Neutrophil (primary cell): ENCODE data around the gene ANKRD11.

ENCODE experiments used
- H3K27ac ChIP-seq: fragments of 200-600 bp; sonication (generic); 2 replicates; pipeline ENCODE4 v1.5.1; 2016; ENCODE audit warnings: mild to moderate bottlenecking, moderate library complexity
- H3K27me3 ChIP-seq: fragments of 200-600 bp; sonication (generic); 2 replicates; pipeline ENCODE4 v1.6.0; 2016; ENCODE audit warnings: mild to moderate bottlenecking
- H3K36me3 ChIP-seq: fragments of 200-600 bp; sonication (generic); 2 replicates; pipeline ENCODE4 v1.5.1; 2017
- H3K4me1 ChIP-seq, 2 experiments: fragments of 200-600 bp in 1 of 2; sonication (generic) in 1 of 2; 1 replicate in 1 of 2; 2 replicates in 1 of 2; pipeline versions ENCODE4 v1.5.1 to v1.6.1; 2013 to 2016; ENCODE audit warnings: low read depth in 1 of 2, low read length in 1 of 2, mild to moderate bottlenecking in 1 of 2, moderate library complexity in 1 of 2; ENCODE audit not compliant: control insufficient read depth in 1 of 2, insufficient read depth in 1 of 2
- H3K4me3 ChIP-seq, 2 experiments: fragments of 200-600 bp in 1 of 2; sonication (generic) in 1 of 2; 1 replicate in 1 of 2; 2 replicates in 1 of 2; pipeline ENCODE4 v1.5.1; 2013 to 2016; ENCODE audit warnings: low read depth in 1 of 2, low read length in 1 of 2, mild to moderate bottlenecking in 1 of 2, moderate library complexity in 1 of 2
- H3K9me3 ChIP-seq: fragments of 200-600 bp; sonication (generic); 2 replicates; pipeline ENCODE4 v1.5.1; 2016
- TF ChIP-seq, protein P1 (sequence below): fragments of 200-600 bp; sonication (generic); IDR thresholded peaks from 2 replicates; pipeline ENCODE4 v1.5.1; 2016; ENCODE audit warnings: antibody characterized with exemption

Gene ANKRD11

DNA sequence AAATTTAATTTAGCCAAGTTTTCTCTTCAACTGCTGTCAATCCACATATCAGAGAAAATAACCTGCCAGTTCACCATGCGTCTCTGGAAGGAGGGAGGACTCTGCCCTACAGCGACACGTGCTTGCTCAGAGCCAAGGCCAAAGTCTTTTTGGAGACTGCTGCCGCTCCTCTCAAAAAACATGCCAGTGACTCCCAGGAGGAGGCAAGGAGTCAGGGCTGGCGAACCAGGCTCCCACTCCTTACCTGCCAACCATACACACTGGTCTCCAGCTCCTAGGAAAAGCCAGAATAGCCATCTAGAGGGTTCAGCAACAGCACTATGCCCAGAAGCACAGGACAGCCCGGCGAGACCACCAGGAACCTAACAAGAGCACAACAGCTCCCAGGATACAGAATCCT, 73.0 kb downstream of the ANKRD11 start:
- Histone ChIP-seq H3K4me1 (peaks cover 4 to 5% of the 10 kb centered on the region in 2 experiments), H3K36me3 (peaks cover 16% of the 10 kb centered on the region), H3K27ac (no peak overlapping the region), H3K4me3 (no peak overlapping the region), H3K27me3 (no peaks in the 10 kb centered on the region), H3K9me3 (no peaks in the 10 kb centered on the region)
- TF ChIP-seq, protein P1, sequence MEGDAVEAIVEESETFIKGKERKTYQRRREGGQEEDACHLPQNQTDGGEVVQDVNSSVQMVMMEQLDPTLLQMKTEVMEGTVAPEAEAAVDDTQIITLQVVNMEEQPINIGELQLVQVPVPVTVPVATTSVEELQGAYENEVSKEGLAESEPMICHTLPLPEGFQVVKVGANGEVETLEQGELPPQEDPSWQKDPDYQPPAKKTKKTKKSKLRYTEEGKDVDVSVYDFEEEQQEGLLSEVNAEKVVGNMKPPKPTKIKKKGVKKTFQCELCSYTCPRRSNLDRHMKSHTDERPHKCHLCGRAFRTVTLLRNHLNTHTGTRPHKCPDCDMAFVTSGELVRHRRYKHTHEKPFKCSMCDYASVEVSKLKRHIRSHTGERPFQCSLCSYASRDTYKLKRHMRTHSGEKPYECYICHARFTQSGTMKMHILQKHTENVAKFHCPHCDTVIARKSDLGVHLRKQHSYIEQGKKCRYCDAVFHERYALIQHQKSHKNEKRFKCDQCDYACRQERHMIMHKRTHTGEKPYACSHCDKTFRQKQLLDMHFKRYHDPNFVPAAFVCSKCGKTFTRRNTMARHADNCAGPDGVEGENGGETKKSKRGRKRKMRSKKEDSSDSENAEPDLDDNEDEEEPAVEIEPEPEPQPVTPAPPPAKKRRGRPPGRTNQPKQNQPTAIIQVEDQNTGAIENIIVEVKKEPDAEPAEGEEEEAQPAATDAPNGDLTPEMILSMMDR: no peak

DNA sequence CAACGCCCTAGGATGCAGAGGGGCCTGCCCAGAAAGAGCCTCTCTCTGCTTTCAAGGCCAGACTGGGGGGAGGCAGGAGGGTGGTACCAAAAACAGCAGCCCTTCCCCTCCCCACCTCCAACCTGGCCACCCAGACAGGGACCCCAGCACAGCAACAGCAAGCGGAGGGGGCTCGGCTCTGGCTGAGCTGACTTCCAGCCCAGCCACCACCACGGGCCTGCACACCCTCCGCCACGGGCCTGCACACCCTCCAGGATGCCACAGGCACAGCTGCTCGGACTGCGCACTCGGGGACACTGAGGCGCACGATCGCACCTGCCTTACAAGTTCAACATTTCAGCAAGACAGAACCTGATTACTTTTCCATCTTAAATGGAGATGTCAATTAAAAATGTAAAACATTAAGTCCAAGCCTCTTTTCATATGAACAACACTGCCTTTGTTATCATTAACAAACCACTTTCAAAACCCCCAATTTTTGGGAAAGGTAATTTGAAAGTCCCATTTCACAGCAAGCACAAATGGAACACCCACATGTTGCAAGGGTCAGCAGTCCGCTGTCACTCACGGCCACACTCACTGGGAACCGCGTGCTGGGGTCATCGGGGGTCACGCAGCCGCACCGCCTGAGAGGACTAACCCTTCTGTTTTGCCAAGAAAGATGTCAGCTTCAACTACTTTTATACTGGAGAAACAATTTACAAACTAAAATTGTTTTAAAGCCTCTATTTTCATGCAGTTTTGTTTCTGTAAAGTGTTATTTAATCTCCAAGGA, 76.4 kb downstream of the ANKRD11 start:
- TF ChIP-seq, protein P1: no peak
- Histone ChIP-seq H3K9me3 (no peaks in the 10 kb centered on the region), H3K4me1 (peaks cover 29 to 32% of the 10 kb centered on the region in 2 experiments), H3K27me3 (no peaks in the 10 kb centered on the region), H3K4me3 (no peak overlapping the region), H3K27ac (no peak overlapping the region), H3K36me3 (peaks cover 16% of the 10 kb centered on the region)

DNA sequence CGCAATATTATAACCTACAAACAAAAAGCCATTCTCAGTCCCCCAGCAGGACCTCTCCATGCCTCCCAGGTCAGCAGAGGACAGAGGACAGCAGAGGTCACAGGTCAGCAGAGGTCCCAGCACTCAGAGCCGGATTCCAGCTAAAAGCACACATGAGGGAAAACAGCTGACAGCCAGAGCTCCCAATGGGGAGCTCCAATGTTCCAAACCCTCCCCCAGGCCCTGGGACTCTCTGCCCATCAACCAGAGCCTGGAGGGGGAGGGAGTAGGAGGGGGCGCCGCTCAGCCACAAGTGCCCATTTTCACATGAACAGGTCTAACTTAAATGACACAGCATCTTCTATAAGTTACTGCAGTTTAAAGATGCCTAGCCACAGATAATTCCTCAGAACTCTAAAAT, 77.5 kb downstream of the ANKRD11 start:
- H3K27me3 ChIP-seq: no peaks in the 10 kb centered on the region
- H3K36me3 ChIP-seq: peaks cover 12% of the 10 kb centered on the region
- no peak overlapping the region for H3K4me3 ChIP-seq
- no peak overlapping the region for H3K27ac ChIP-seq
- H3K4me1 ChIP-seq: peaks cover 41 to 43% of the 10 kb centered on the region in 2 experiments
- H3K9me3 ChIP-seq: no peaks in the 10 kb centered on the region
- TF ChIP-seq, protein P1: no peak

GRCh38 chr16:89411335-89411850, 79.0 kb downstream of the ANKRD11 start:
- TF ChIP-seq, protein P1: no peak
- no peaks in the 10 kb centered on the region for H3K27me3 ChIP-seq
- no peak overlapping the region for H3K4me3 ChIP-seq
- peaks cover 55 to 58% of the 10 kb centered on the region in 2 experiments for H3K4me1 ChIP-seq
- H3K36me3 ChIP-seq: peaks cover 4% of the 10 kb centered on the region
- H3K9me3 ChIP-seq: no peaks in the 10 kb centered on the region
- peak overlapping the region; percentile 85 for H3K27ac ChIP-seq

GRCh38 chr16:89410794-89411309, 79.5 kb downstream of the ANKRD11 start:
- Histone ChIP-seq H3K27me3 (no peaks in the 10 kb centered on the region), H3K4me1 (peaks cover 58 to 61% of the 10 kb centered on the region in 2 experiments), H3K36me3 (no peaks in the 10 kb centered on the region), H3K27ac (peak overlapping the region; percentile 85), H3K4me3 (no peak overlapping the region), H3K9me3 (no peaks in the 10 kb centered on the region)
- TF ChIP-seq, protein P1: no peak
